ENCODE measurements around the gene SYNDIG1. TPM values are rescaled to one million over a fixed set of nuclear protein-coding genes. Genes with fewer than 3 reads are reported as not detected.

Gene SYNDIG1
- total RNA-seq, 1 experiment from 2014 or later: 5.4 TPM

GRCh38 chr20:24574307-24574706, 104.9 kb downstream of the SYNDIG1 start:
- Histone ChIP-seq H3K9me3 (ENCODE audit: control insufficient read depth, low read depth, low read length) (no peaks in the 10 kb centered on the region), H2BK15ac (ENCODE audit: low read depth, low read length) (no peak overlapping the region), H3T11ph (ENCODE audit: low read length) (no peak overlapping the region), H3K79me1 (ENCODE audit: insufficient read depth, low read depth, low read length, poor library complexity, severe bottlenecking) (no peaks in the 10 kb centered on the region), H3K18ac (ENCODE audit: insufficient read length, low read depth, low read length) (no peak overlapping the region), H3K23me2 (ENCODE audit: insufficient read length, low read depth, low read length, poor library complexity, severe bottlenecking) (no peaks in the 10 kb centered on the region), H2AK5ac (ENCODE audit: insufficient read length, low read length) (no peak overlapping the region), H3K27me3 (ENCODE audit: insufficient read depth, low read length) (no peaks in the 10 kb centered on the region), H3K14ac (ENCODE audit: insufficient read depth, low read length) (no peak overlapping the region), H2BK5ac (ENCODE audit: insufficient read length, low read length) (no peak overlapping the region), H3K23ac (ENCODE audit: insufficient read length, low read depth, low read length) (no peak overlapping the region), H2AFZ (ENCODE audit: low read length) (no peak overlapping the region), H3K4ac (ENCODE audit: low read depth, low read length) (no peak overlapping the region), H3K27ac (ENCODE audit: insufficient read length, low read depth, low read length) (no peak overlapping the region), H3K56ac (ENCODE audit: insufficient read length, low read depth, low read length) (no peak overlapping the region), H3K9ac (ENCODE audit: extremely low read depth, insufficient read length, low read length) (no peak overlapping the region), H3K4me1 (ENCODE audit: insufficient read depth, low read length) (no peaks in the 10 kb centered on the region), H2BK12ac (ENCODE audit: insufficient read length, low read depth, low read length) (no peak overlapping the region), H2BK20ac (ENCODE audit: low read depth, low read length, poor library complexity, severe bottlenecking) (no peak overlapping the region), H4K8ac (replicated peaks; ENCODE audit: insufficient read length, low read depth, low read length) (no peak overlapping the region), H2BK120ac (ENCODE audit: low read depth, low read length, poor library complexity, severe bottlenecking) (no peak overlapping the region), H4K5ac (ENCODE audit: insufficient read length, low read depth, low read length) (no peak overlapping the region), H3K79me2 (ENCODE audit: insufficient read depth, low read length) (no peaks in the 10 kb centered on the region), H4K91ac (ENCODE audit: insufficient read length, low read depth, low read length) (no peak overlapping the region), H4K20me1 (ENCODE audit: control insufficient read depth, insufficient read depth, insufficient read length) (no peaks in the 10 kb centered on the region), H3K4me2 (ENCODE audit: insufficient read depth, insufficient read length, low read length) (no peak overlapping the region)
- Mint-ChIP-seq H3K9me3 (no peaks in the 10 kb centered on the region), H3K27ac (no peak overlapping the region), H3K27me3 (ENCODE audit: low read depth) (peaks cover 2% of the 10 kb centered on the region; the same call in 1 of the 2 replicates), H3K4me1 (peaks cover 7% of the 10 kb centered on the region in 2 experiments), H3K4me3 (no peak overlapping the region; a peak in 1 of 5 replicates), H3K36me3 (ENCODE audit: insufficient read depth in 1 of 3, low read depth in 3 of 3) (no peaks in the 10 kb centered on the region)
- no peak for TF ChIP-seq CTCF (conservative IDR thresholded peaks at IDR 0.05)
- no CpG with 5 or more reads among the region's 2 CpGs for WGBS (ENCODE audit: extremely low coverage, insufficient read length, low lambda C conversion rate)
- no peak for DNase-seq
